Neural progenitor cell (in vitro differentiated cells): Measurements from ENCODE around the gene SLC47A2. TPM values are rescaled to one million over a fixed set of nuclear protein-coding genes. Genes with fewer than 3 reads are reported as not detected.

Experiments
- DNase-seq: peaks from one replicate; pipeline ENCODE4 v3.0.0-alpha.2; 2016; ENCODE audit warnings: low spot score
- H2AFZ ChIP-seq: fragments of 200-600 bp; sonication (generic); replicated peaks from 2 replicates; pipeline ENCODE4 v1.6.1; 2016; ENCODE audit warnings: antibody characterized with exemption
- H3F3A ChIP-seq: fragments of 200-600 bp; sonication (generic); 2 replicates; pipeline ENCODE4 v1.6.1; 2016; ENCODE audit warnings: antibody characterized with exemption, low read depth
- H3K27ac ChIP-seq: fragments of 200-600 bp; sonication (generic); 2 replicates; pipeline ENCODE4 v1.5.1; 2016; ENCODE audit warnings: mild to moderate bottlenecking
- H3K27me3 ChIP-seq: fragments of 200-600 bp; sonication (generic); 2 replicates; pipeline ENCODE4 v1.6.1; 2016; ENCODE audit warnings: mild to moderate bottlenecking, moderate library complexity
- H3K36me3 ChIP-seq: fragments of 200-600 bp; sonication (generic); 2 replicates; pipeline ENCODE4 v1.5.1; 2016
- H3K4me1 ChIP-seq: fragments of 200-600 bp; sonication (generic); 2 replicates; pipeline ENCODE4 v1.6.1; 2016; ENCODE audit warnings: mixed run types
- H3K4me2 ChIP-seq: fragments of 200-600 bp; sonication (generic); 2 replicates; pipeline ENCODE4 v1.6.1; 2016
- H3K4me3 ChIP-seq: fragments of 200-600 bp; sonication (generic); 2 replicates; pipeline ENCODE4 v1.5.1; 2016
- H3K79me2 ChIP-seq: fragments of 200-600 bp; sonication (generic); 2 replicates; pipeline ENCODE4 v1.6.1; 2016; ENCODE audit warnings: low read depth
- H3K9ac ChIP-seq: fragments of 200-600 bp; sonication (generic); 2 replicates; pipeline ENCODE4 v1.6.1; 2016
- H3K9me3 ChIP-seq: fragments of 200-600 bp; sonication (generic); 2 replicates; pipeline ENCODE4 v1.5.1; 2016; ENCODE audit warnings: low read depth
- H4K20me1 ChIP-seq: fragments of 200-600 bp; sonication (generic); 2 replicates; pipeline ENCODE4 v1.6.1; 2016; ENCODE audit warnings: low read depth
- H3K27ac Mint-ChIP-seq: 3 replicates; pipeline ENCODE4 v1.8.0; 2021; ENCODE audit warnings: mixed read lengths
- H3K27me3 Mint-ChIP-seq: 2 replicates; pipeline ENCODE4 v1.8.0; 2022; ENCODE audit warnings: low read depth, mild to moderate bottlenecking, inconsistent platforms, moderate library complexity, mixed read lengths; ENCODE audit not compliant: insufficient read depth
- H3K36me3 Mint-ChIP-seq: 3 replicates; pipeline ENCODE4 v1.8.0; 2021; ENCODE audit warnings: mixed read lengths
- H3K4me1 Mint-ChIP-seq: 3 replicates; pipeline ENCODE4 v1.8.0; 2021; ENCODE audit warnings: mixed read lengths
- H3K4me3 Mint-ChIP-seq: 3 replicates; pipeline ENCODE4 v1.8.0; 2021; ENCODE audit warnings: mild to moderate bottlenecking, moderate library complexity, mixed read lengths
- H3K9me3 Mint-ChIP-seq: 3 replicates; pipeline ENCODE4 v1.8.0; 2020; ENCODE audit warnings: mixed read lengths
- CTCF ChIP-seq: fragments of 200-600 bp; sonication (generic); IDR thresholded peaks from 2 replicates; pipeline ENCODE4 v1.5.1; 2017; ENCODE audit warnings: antibody characterized with exemption, mild to moderate bottlenecking
- EZH2 ChIP-seq: fragments of 200-600 bp; sonication (generic); IDR thresholded peaks from 2 replicates; pipeline ENCODE4 v1.6.1; 2017; ENCODE audit warnings: antibody characterized with exemption, mild to moderate bottlenecking, moderate library complexity
- EZH2phosphoT487 ChIP-seq: fragments of 200-600 bp; sonication (generic); IDR thresholded peaks from 2 replicates; pipeline ENCODE4 v1.6.1; 2017; ENCODE audit warnings: antibody characterized with exemption
- total RNA-seq: library from RNA; depleted of rRNA; stranded (reverse); fragments of >200 nt; gene quantifications from 2 replicates; pipeline ENCODE4 v1.2.3, GENCODE V29; 2015; ENCODE audit warnings: low replicate concordance

SLC47A2 gene
- total RNA-seq, 1 donor from 2014 or later: 0.39 TPM

GRCh38 chr17:19727501-19728078 lies 11.2 kb upstream of the SLC47A2 start:
- no peak overlapping the region for H2AFZ ChIP-seq
- peaks cover 2% of the 10 kb centered on the region for H3K4me1 Mint-ChIP-seq

GRCh38 chr17:19726631-19727376 lies 10.4 kb upstream of the SLC47A2 start:
- Mint-ChIP-seq H3K36me3 (no peaks in the 10 kb centered on the region), H3K27me3 (peaks cover 5% of the 10 kb centered on the region), H3K4me3 (no peak overlapping the region), H3K9me3 (no peaks in the 10 kb centered on the region), H3K4me1 (no peaks in the 10 kb centered on the region), H3K27ac (no peak overlapping the region)
- no peaks in the 10 kb centered on the region for H3K9me3 ChIP-seq
- no peaks in the 10 kb centered on the region for H3K4me1 ChIP-seq
- H3F3A ChIP-seq: no peaks in the 10 kb centered on the region
- H3K4me2 ChIP-seq: no peak overlapping the region
- TF ChIP-seq CTCF (no peak), EZH2 (no peak), EZH2phosphoT487 (no peak)
- H3K27ac ChIP-seq: no peak overlapping the region
- H3K79me2 ChIP-seq: no peaks in the 10 kb centered on the region
- no peaks in the 10 kb centered on the region for H3K36me3 ChIP-seq
- H2AFZ ChIP-seq: no peak overlapping the region
- H3K9ac ChIP-seq: no peak overlapping the region
- H3K4me3 ChIP-seq: no peak overlapping the region
- no peak for DNase-seq
- no peaks in the 10 kb centered on the region for H4K20me1 ChIP-seq
- H3K27me3 ChIP-seq: no peaks in the 10 kb centered on the region

More at GRCh38 chr17:19727501-19728078, 11.2 kb upstream of the SLC47A2 start:
- no peak for DNase-seq
- Mint-ChIP-seq H3K27ac (no peak overlapping the region), H3K4me3 (no peak overlapping the region), H3K27me3 (peaks cover 5% of the 10 kb centered on the region), H3K9me3 (no peaks in the 10 kb centered on the region), H3K36me3 (no peaks in the 10 kb centered on the region)
- no peak overlapping the region for H3K27ac ChIP-seq
- H3F3A ChIP-seq: no peaks in the 10 kb centered on the region
- H3K4me3 ChIP-seq: no peak overlapping the region
- H3K9ac ChIP-seq: no peak overlapping the region
- H3K4me1 ChIP-seq: no peaks in the 10 kb centered on the region
- H3K27me3 ChIP-seq: no peaks in the 10 kb centered on the region
- TF ChIP-seq EZH2phosphoT487 (no peak), CTCF (no peak), EZH2 (no peak)
- no peaks in the 10 kb centered on the region for H3K9me3 ChIP-seq
- H3K79me2 ChIP-seq: no peaks in the 10 kb centered on the region
- H3K36me3 ChIP-seq: no peaks in the 10 kb centered on the region
- H3K4me2 ChIP-seq: no peak overlapping the region
- no peaks in the 10 kb centered on the region for H4K20me1 ChIP-seq

GRCh38 chr17:19725486-19725885 lies 9.1 kb upstream of the SLC47A2 start:
- Histone ChIP-seq H3F3A (no peaks in the 10 kb centered on the region), H3K4me3 (no peak overlapping the region), H3K4me2 (no peak overlapping the region), H3K27me3 (no peaks in the 10 kb centered on the region), H3K36me3 (no peaks in the 10 kb centered on the region), H3K9me3 (no peaks in the 10 kb centered on the region), H4K20me1 (no peaks in the 10 kb centered on the region), H3K9ac (no peak overlapping the region), H3K27ac (no peak overlapping the region), H2AFZ (no peak overlapping the region), H3K4me1 (peaks cover 8% of the 10 kb centered on the region), H3K79me2 (no peaks in the 10 kb centered on the region)
- no peak for DNase-seq
- H3K27me3 Mint-ChIP-seq: peaks cover 3% of the 10 kb centered on the region
- H3K27ac Mint-ChIP-seq: no peak overlapping the region
- H3K4me1 Mint-ChIP-seq: peaks cover 4% of the 10 kb centered on the region
- no peak overlapping the region for H3K4me3 Mint-ChIP-seq
- H3K36me3 Mint-ChIP-seq: no peaks in the 10 kb centered on the region
- H3K9me3 Mint-ChIP-seq: no peaks in the 10 kb centered on the region
- no peak for TF ChIP-seq EZH2phosphoT487
- no peak for TF ChIP-seq CTCF
- TF ChIP-seq EZH2: no peak
